ENCODE measurements around the gene MAPKAPK3. TPM values are rescaled to one million over a fixed set of nuclear protein-coding genes. Genes with fewer than 3 reads are reported as not detected.

MAPKAPK3 gene
- total and polyA plus RNA-seq, 5 donors from 2014 or later = 42.9 to 52.9 (median 48.9) TPM

- no peak overlapping the region for H3K27ac ChIP-seq (ENCODE audit: insufficient read depth, low read length, poor library complexity, severe bottlenecking)
- Mint-ChIP-seq H3K9me3 (no peaks in the 10 kb centered on the region), H3K36me3 (peaks cover 20% of the 10 kb centered on the region), H3K27me3 (no peaks in the 10 kb centered on the region), H3K27ac (peak overlapping the region in 2 of 3 donors; percentile 65 to 71), H3K4me3 (peak overlapping the region in 1 of 4 donors; percentile 54), H3K4me1 (peaks cover 0 to 39% (median 16%) of the 10 kb centered on the region in 4 donors)
- DNase-seq = no peak
- H3K36me3 ChIP-seq (ENCODE audit: control insufficient read depth, insufficient read depth, low read length) = peaks cover 9% of the 10 kb centered on the region
- no peaks in the 10 kb centered on the region for H3K27me3 ChIP-seq (ENCODE audit: control insufficient read depth, insufficient read depth, low read length)
- peaks cover 25% of the 10 kb centered on the region for H3K4me1 ChIP-seq (ENCODE audit: control insufficient read depth, insufficient read depth, low read length, poor library complexity, severe bottlenecking)
- H3K4me3 ChIP-seq (ENCODE audit: low read depth, low read length) = no peak overlapping the region
- ATAC-seq (ENCODE audit: low read depth in 2 of 2) = no peak
- H3K9me3 ChIP-seq (ENCODE audit: control insufficient read depth in 2 of 2, low read length in 2 of 2) = no peaks in the 10 kb centered on the region
These were observed 34.9 kb upstream of the MAPKAPK3 start for GRCh38 chr3:50582083-50582482.

- ATAC-seq (ENCODE audit: low read depth in 2 of 2) = no peak
- peaks cover 7 to 51% (median 26%) of the 10 kb centered on the region in 4 donors for H3K4me1 Mint-ChIP-seq
- Histone ChIP-seq H3K27ac (ENCODE audit: insufficient read depth, low read length, poor library complexity, severe bottlenecking) (no peak overlapping the region), H3K4me1 (ENCODE audit: control insufficient read depth, insufficient read depth, low read length, poor library complexity, severe bottlenecking) (peaks cover 42% of the 10 kb centered on the region), H3K9me3 (ENCODE audit: control insufficient read depth in 2 of 2, low read length in 2 of 2) (no peaks in the 10 kb centered on the region), H3K36me3 (ENCODE audit: control insufficient read depth, insufficient read depth, low read length) (no peaks in the 10 kb centered on the region), H3K4me3 (ENCODE audit: low read depth, low read length) (no peak overlapping the region), H3K27me3 (ENCODE audit: control insufficient read depth, insufficient read depth, low read length) (no peaks in the 10 kb centered on the region)
- peak overlapping the region in 1 of 4 donors; percentile 43 for H3K4me3 Mint-ChIP-seq
- no peaks in the 10 kb centered on the region for H3K9me3 Mint-ChIP-seq
- H3K36me3 Mint-ChIP-seq = peaks cover 19% of the 10 kb centered on the region
- H3K27ac Mint-ChIP-seq = peak overlapping the region; percentile 2 to 78 (median 15)
- DNase-seq = no peak
- no peaks in the 10 kb centered on the region for H3K27me3 Mint-ChIP-seq
These were observed 33.1 kb upstream of the MAPKAPK3 start for GRCh38 chr3:50583897-50584296.

- Mint-ChIP-seq H3K4me1 (peaks cover 7 to 56% (median 26%) of the 10 kb centered on the region in 4 donors), H3K27ac (peak overlapping the region in 2 of 3 donors; percentile 15 to 28), H3K9me3 (no peaks in the 10 kb centered on the region), H3K27me3 (no peaks in the 10 kb centered on the region), H3K36me3 (peaks cover 17% of the 10 kb centered on the region), H3K4me3 (peak overlapping the region in 1 of 4 donors; percentile 43)
- H3K36me3 ChIP-seq (ENCODE audit: control insufficient read depth, insufficient read depth, low read length) = no peaks in the 10 kb centered on the region
- no peak overlapping the region for H3K27ac ChIP-seq (ENCODE audit: insufficient read depth, low read length, poor library complexity, severe bottlenecking)
- no peak for DNase-seq
- no peak for ATAC-seq (ENCODE audit: low read depth in 2 of 2)
- H3K9me3 ChIP-seq (ENCODE audit: control insufficient read depth in 2 of 2, low read length in 2 of 2) = no peaks in the 10 kb centered on the region
- no peak overlapping the region for H3K4me3 ChIP-seq (ENCODE audit: low read depth, low read length)
- peaks cover 47% of the 10 kb centered on the region for H3K4me1 ChIP-seq (ENCODE audit: control insufficient read depth, insufficient read depth, low read length, poor library complexity, severe bottlenecking)
- H3K27me3 ChIP-seq (ENCODE audit: control insufficient read depth, insufficient read depth, low read length) = no peaks in the 10 kb centered on the region
These were observed 32.6 kb upstream of the MAPKAPK3 start for GRCh38 chr3:50584391-50584790.

GRCh38 chr3:50585919-50586762 is 30.8 kb upstream of the MAPKAPK3 start:
- no peak overlapping the region for H3K27ac ChIP-seq (ENCODE audit: insufficient read depth, low read length, poor library complexity, severe bottlenecking)
- peaks cover 12% of the 10 kb centered on the region for H3K36me3 Mint-ChIP-seq
- no peaks in the 10 kb centered on the region for H3K36me3 ChIP-seq (ENCODE audit: control insufficient read depth, insufficient read depth, low read length)
- H3K27ac Mint-ChIP-seq = peak overlapping the region in 2 of 3 donors; percentile 72 to 76
- H3K27me3 ChIP-seq (ENCODE audit: control insufficient read depth, insufficient read depth, low read length) = no peaks in the 10 kb centered on the region
- no peaks in the 10 kb centered on the region for H3K9me3 Mint-ChIP-seq
- no peak overlapping the region for H3K4me3 ChIP-seq (ENCODE audit: low read depth, low read length)
- no peak for DNase-seq
- peaks cover 60% of the 10 kb centered on the region for H3K4me1 ChIP-seq (ENCODE audit: control insufficient read depth, insufficient read depth, low read length, poor library complexity, severe bottlenecking)
- H3K4me1 Mint-ChIP-seq = peaks cover 7 to 63% (median 27%) of the 10 kb centered on the region in 4 donors
- no peaks in the 10 kb centered on the region for H3K27me3 Mint-ChIP-seq
- ATAC-seq (ENCODE audit: low read depth in 2 of 2) = no peak
- no peaks in the 10 kb centered on the region for H3K9me3 ChIP-seq (ENCODE audit: control insufficient read depth in 2 of 2, low read length in 2 of 2)
- H3K4me3 Mint-ChIP-seq = no peak overlapping the region

- no peaks in the 10 kb centered on the region for H3K9me3 ChIP-seq (ENCODE audit: control insufficient read depth in 2 of 2, low read length in 2 of 2)
- H3K27me3 Mint-ChIP-seq = no peaks in the 10 kb centered on the region
- no peak overlapping the region for H3K4me3 ChIP-seq (ENCODE audit: low read depth, low read length)
- peak overlapping the region in 1 of 4 donors; percentile 86 for H3K4me3 Mint-ChIP-seq
- DNase-seq (no peak), ATAC-seq (ENCODE audit: low read depth in 2 of 2) (no peak)
- H3K36me3 ChIP-seq (ENCODE audit: control insufficient read depth, insufficient read depth, low read length) = no peaks in the 10 kb centered on the region
- H3K36me3 Mint-ChIP-seq = peaks cover 12% of the 10 kb centered on the region
- peak overlapping the region; percentile 33 for H3K27ac ChIP-seq (ENCODE audit: insufficient read depth, low read length, poor library complexity, severe bottlenecking)
- H3K27me3 ChIP-seq (ENCODE audit: control insufficient read depth, insufficient read depth, low read length) = no peaks in the 10 kb centered on the region
- H3K4me1 ChIP-seq (ENCODE audit: control insufficient read depth, insufficient read depth, low read length, poor library complexity, severe bottlenecking) = peaks cover 60% of the 10 kb centered on the region
- peaks cover 7 to 63% (median 25%) of the 10 kb centered on the region in 4 donors for H3K4me1 Mint-ChIP-seq
- H3K9me3 Mint-ChIP-seq = no peaks in the 10 kb centered on the region
- H3K27ac Mint-ChIP-seq = peak overlapping the region; percentile 0 to 95 (median 72)
These were observed 30.2 kb upstream of the MAPKAPK3 start for GRCh38 chr3:50586763-50587070.

GRCh38 chr3:50587373-50587772 is 29.6 kb upstream of the MAPKAPK3 start:
- ATAC-seq (ENCODE audit: low read depth in 2 of 2) (no peak), DNase-seq (no peak)
- Mint-ChIP-seq H3K27ac (peak overlapping the region; percentile 67 to 95 (median 72)), H3K4me3 (peak overlapping the region; percentile 37 to 86 (median 63)), H3K36me3 (peaks cover 12% of the 10 kb centered on the region), H3K9me3 (no peaks in the 10 kb centered on the region), H3K27me3 (no peaks in the 10 kb centered on the region), H3K4me1 (peaks cover 7 to 67% (median 26%) of the 10 kb centered on the region in 4 donors)
- Histone ChIP-seq H3K36me3 (ENCODE audit: control insufficient read depth, insufficient read depth, low read length) (no peaks in the 10 kb centered on the region), H3K27me3 (ENCODE audit: control insufficient read depth, insufficient read depth, low read length) (no peaks in the 10 kb centered on the region), H3K27ac (ENCODE audit: insufficient read depth, low read length, poor library complexity, severe bottlenecking) (no peak overlapping the region), H3K9me3 (ENCODE audit: control insufficient read depth in 2 of 2, low read length in 2 of 2) (no peaks in the 10 kb centered on the region), H3K4me3 (ENCODE audit: low read depth, low read length) (no peak overlapping the region), H3K4me1 (ENCODE audit: control insufficient read depth, insufficient read depth, low read length, poor library complexity, severe bottlenecking) (peaks cover 61% of the 10 kb centered on the region)

GRCh38 chr3:50587806-50588758 is 28.9 kb upstream of the MAPKAPK3 start:
- Mint-ChIP-seq H3K36me3 (peaks cover 12% of the 10 kb centered on the region), H3K4me1 (peaks cover 7 to 74% (median 32%) of the 10 kb centered on the region in 4 donors), H3K9me3 (no peaks in the 10 kb centered on the region), H3K4me3 (peak overlapping the region; percentile 39 to 86 (median 67)), H3K27ac (peak overlapping the region; percentile 72 to 95 (median 92)), H3K27me3 (no peaks in the 10 kb centered on the region)
- H3K4me3 ChIP-seq (ENCODE audit: low read depth, low read length) = peak overlapping the region; percentile 24
- peak overlapping the region; percentile 47 for H3K27ac ChIP-seq (ENCODE audit: insufficient read depth, low read length, poor library complexity, severe bottlenecking)
- H3K36me3 ChIP-seq (ENCODE audit: control insufficient read depth, insufficient read depth, low read length) = no peaks in the 10 kb centered on the region
- H3K9me3 ChIP-seq (ENCODE audit: control insufficient read depth in 2 of 2, low read length in 2 of 2) = no peaks in the 10 kb centered on the region
- DNase-seq (peak in 1 of 3 donors; percentile 89), ATAC-seq (ENCODE audit: low read depth in 2 of 2) (peak; percentile 12 to 19)
- H3K27me3 ChIP-seq (ENCODE audit: control insufficient read depth, insufficient read depth, low read length) = no peaks in the 10 kb centered on the region
- peaks cover 68% of the 10 kb centered on the region for H3K4me1 ChIP-seq (ENCODE audit: control insufficient read depth, insufficient read depth, low read length, poor library complexity, severe bottlenecking)
